ENCODE measurements around the gene VAT1.

- TF ChIP-seq, protein P1, sequence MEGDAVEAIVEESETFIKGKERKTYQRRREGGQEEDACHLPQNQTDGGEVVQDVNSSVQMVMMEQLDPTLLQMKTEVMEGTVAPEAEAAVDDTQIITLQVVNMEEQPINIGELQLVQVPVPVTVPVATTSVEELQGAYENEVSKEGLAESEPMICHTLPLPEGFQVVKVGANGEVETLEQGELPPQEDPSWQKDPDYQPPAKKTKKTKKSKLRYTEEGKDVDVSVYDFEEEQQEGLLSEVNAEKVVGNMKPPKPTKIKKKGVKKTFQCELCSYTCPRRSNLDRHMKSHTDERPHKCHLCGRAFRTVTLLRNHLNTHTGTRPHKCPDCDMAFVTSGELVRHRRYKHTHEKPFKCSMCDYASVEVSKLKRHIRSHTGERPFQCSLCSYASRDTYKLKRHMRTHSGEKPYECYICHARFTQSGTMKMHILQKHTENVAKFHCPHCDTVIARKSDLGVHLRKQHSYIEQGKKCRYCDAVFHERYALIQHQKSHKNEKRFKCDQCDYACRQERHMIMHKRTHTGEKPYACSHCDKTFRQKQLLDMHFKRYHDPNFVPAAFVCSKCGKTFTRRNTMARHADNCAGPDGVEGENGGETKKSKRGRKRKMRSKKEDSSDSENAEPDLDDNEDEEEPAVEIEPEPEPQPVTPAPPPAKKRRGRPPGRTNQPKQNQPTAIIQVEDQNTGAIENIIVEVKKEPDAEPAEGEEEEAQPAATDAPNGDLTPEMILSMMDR (IDR thresholded peaks at IDR 0.05): no peak
- no peak for TF ChIP-seq POLR2A (IDR thresholded peaks at IDR 0.05)
- no peak for TF ChIP-seq EP300 (IDR thresholded peaks at IDR 0.05)
Measured at GRCh38 chr17:43014020-43014648, 8.1 kb downstream of the VAT1 start.

Data from ovary (tissue), 3 donors.